Body of pancreas (tissue), 4 donors: Measurements from ENCODE around the gene DENND1A.

Experiments
- POLR2A ChIP-seq, 3 donors: fragments of 450-650 bp; IDR thresholded peaks; one replicate each; pipeline ENCODE4 v1.6.1; 2016; ENCODE audit warnings: antibody characterized with exemption in 3 of 3, mild to moderate bottlenecking in 2 of 3
- TF ChIP-seq, protein P1 (sequence below), 7 experiments: fragments of 450-650 bp in 4 of 7; fragments of 200-600 bp in 3 of 7; sonication (generic) in 3 of 7; IDR thresholded peaks; one replicate each; pipeline ENCODE4 v1.5.1; 2016 to 2019; ENCODE audit warnings: antibody characterized with exemption in 7 of 7

DNA sequence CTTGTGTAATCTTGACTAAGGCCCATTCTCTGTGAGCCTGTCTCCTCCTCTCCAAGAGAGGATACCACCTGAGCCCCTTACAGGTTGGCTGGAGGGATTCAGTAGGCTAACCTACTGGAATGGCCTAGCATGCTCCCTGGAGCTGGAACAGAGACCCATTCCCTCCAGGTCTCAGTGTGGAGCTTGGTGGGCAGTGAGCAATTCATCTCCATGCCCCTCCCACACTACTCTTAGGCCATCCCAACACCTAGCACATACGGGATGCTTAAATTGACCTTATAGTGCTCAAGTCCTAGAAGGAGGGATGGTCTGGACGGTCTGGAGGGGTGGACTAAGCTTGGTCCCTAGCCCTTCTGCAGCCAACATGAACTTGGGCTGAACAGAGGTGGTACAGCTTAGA lies 498.3 kb downstream of the DENND1A start:
- TF ChIP-seq, protein P1, sequence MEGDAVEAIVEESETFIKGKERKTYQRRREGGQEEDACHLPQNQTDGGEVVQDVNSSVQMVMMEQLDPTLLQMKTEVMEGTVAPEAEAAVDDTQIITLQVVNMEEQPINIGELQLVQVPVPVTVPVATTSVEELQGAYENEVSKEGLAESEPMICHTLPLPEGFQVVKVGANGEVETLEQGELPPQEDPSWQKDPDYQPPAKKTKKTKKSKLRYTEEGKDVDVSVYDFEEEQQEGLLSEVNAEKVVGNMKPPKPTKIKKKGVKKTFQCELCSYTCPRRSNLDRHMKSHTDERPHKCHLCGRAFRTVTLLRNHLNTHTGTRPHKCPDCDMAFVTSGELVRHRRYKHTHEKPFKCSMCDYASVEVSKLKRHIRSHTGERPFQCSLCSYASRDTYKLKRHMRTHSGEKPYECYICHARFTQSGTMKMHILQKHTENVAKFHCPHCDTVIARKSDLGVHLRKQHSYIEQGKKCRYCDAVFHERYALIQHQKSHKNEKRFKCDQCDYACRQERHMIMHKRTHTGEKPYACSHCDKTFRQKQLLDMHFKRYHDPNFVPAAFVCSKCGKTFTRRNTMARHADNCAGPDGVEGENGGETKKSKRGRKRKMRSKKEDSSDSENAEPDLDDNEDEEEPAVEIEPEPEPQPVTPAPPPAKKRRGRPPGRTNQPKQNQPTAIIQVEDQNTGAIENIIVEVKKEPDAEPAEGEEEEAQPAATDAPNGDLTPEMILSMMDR (IDR thresholded peaks at IDR 0.05), result no peak
- no peak for TF ChIP-seq POLR2A (IDR thresholded peaks at IDR 0.05)
